22Rv1 (cell line): Measurements from ENCODE around the gene ACTL7B.
"Not testable (repeated sequence)": the region's sequence is repeated elsewhere in the genome, so short reads cannot be mapped to it uniquely, and the experiment has no call there.

ENCODE experiments used
- H3K27ac ChIP-seq: fragments of 450-650 bp; 2 replicates; pipeline ENCODE4 v1.5.1; 2017
- CTCF ChIP-seq: fragments of 450-650 bp; IDR thresholded peaks from 2 replicates; pipeline ENCODE4 v1.5.1; 2017; ENCODE audit warnings: mild to moderate bottlenecking
- ZFX ChIP-seq: fragments of 450-650 bp; IDR thresholded peaks from 2 replicates; pipeline ENCODE4 v1.6.1; 2017; ENCODE audit warnings: antibody characterized with exemption, borderline replicate concordance

Gene ACTL7B

GRCh38 chr9:108894225-108894997 is 38.6 kb upstream of the ACTL7B start:
- TF ChIP-seq CTCF = no peak
- TF ChIP-seq ZFX = no peak
- no peak overlapping the region for H3K27ac ChIP-seq

GRCh38 chr9:108889649-108890067 is 33.9 kb upstream of the ACTL7B start:
- TF ChIP-seq ZFX (no peak), CTCF (no peak)

GRCh38 chr9:108886594-108887271 is 30.9 kb upstream of the ACTL7B start:
- H3K27ac ChIP-seq = not testable (repeated sequence)

More at GRCh38 chr9:108889649-108890067, 33.9 kb upstream of the ACTL7B start:
- no peak overlapping the region for H3K27ac ChIP-seq

- no peak for TF ChIP-seq CTCF
- TF ChIP-seq ZFX = no peak
- no peak overlapping the region for H3K27ac ChIP-seq
Measured at GRCh38 chr9:108885643-108886348, 30.0 kb upstream of the ACTL7B start.

- TF ChIP-seq ZFX (no peak), CTCF (no peak)
- no peak overlapping the region for H3K27ac ChIP-seq
Measured at GRCh38 chr9:108884701-108885100, 28.9 kb upstream of the ACTL7B start.

GRCh38 chr9:108883085-108883484 is 27.3 kb upstream of the ACTL7B start:
- H3K27ac ChIP-seq = no peak overlapping the region
- TF ChIP-seq CTCF (no peak), ZFX (no peak)

- TF ChIP-seq CTCF = no peak
- TF ChIP-seq ZFX = no peak
- H3K27ac ChIP-seq = no peak overlapping the region
Measured at GRCh38 chr9:108882052-108882888, 26.5 kb upstream of the ACTL7B start.
